OCI-LY1 (cell line): Measurements from ENCODE around the gene SZRD1.

Experiments used
- CTCF ChIP-seq: fragments of 200-600 bp; sonication (generic), shearing (Covaris generic); IDR thresholded peaks from 2 replicates; pipeline ENCODE4 v1.5.1; 2017; ENCODE audit warnings: mild to moderate bottlenecking, antibody characterized with exemption, low read length, moderate library complexity, mixed read lengths
- EZH2 ChIP-seq: fragments of 200-600 bp; sonication (generic), shearing (Covaris generic); IDR thresholded peaks from 2 replicates; pipeline ENCODE4 v1.8.0; 2017; ENCODE audit warnings: borderline replicate concordance, mixed run types, mild to moderate bottlenecking, antibody characterized with exemption, low read length, moderate library complexity, mixed read lengths

GRCh38 chr1:16380868-16381267 is 13.8 kb downstream of the SZRD1 start:
- TF ChIP-seq CTCF (no peak), EZH2 (no peak)
